KOPT-K1 (cell line): ENCODE results near the gene CMSS1.
A peak's percentile ranks its signal among the peaks of the same experiment; 100 is the strongest.

Experiments used
- H3K27ac ChIP-seq: fragments of 200-600 bp; sonication (generic); 2 replicates; pipeline ENCODE4 v1.5.1; 2016; ENCODE audit warnings: antibody characterized with exemption, mild to moderate bottlenecking, low read depth, low read length; ENCODE audit not compliant: poor library complexity, severe bottlenecking
- H3K36me3 ChIP-seq: fragments of 200-600 bp; sonication (generic); 2 replicates; pipeline ENCODE4 v1.5.1; 2017; ENCODE audit warnings: antibody characterized with exemption, mild to moderate bottlenecking, low read length, moderate library complexity; ENCODE audit not compliant: insufficient read depth
- H3K9me3 ChIP-seq: fragments of 200-600 bp; sonication (generic); 2 replicates; pipeline ENCODE4 v1.5.1; 2017; ENCODE audit warnings: antibody characterized with exemption, low read length, mild to moderate bottlenecking; ENCODE audit not compliant: insufficient read depth, poor library complexity, severe bottlenecking

Gene CMSS1

DNA sequence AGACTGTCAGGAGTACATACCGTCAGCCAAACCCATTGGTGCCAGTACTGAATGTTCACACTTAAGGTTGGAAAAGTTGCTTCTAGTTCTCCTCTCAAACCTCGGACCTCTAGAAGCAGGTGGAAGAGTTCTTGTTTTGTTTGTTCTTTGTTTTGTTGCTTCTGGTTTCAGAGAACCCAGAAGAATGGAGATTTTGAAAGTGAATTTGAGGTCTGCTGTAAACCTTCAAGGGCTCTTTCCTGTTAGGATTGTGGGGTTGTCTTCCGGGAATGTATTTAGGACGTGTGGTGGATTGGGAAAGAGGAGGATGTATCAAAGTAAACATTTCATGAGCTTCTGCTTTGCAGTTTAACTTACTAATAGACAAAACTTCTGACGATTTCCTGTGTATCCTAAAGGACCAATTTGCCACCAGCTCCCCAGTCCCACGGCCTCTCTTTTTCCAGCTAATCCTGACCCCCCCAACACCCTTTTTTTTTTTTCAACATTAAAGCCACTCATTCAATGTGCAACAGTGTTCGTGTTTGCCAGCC is 246.3 kb downstream of the CMSS1 start:
- H3K27ac ChIP-seq, result no peak overlapping the region
- H3K9me3 ChIP-seq, result no peaks in the 10 kb centered on the region
- no peaks in the 10 kb centered on the region for H3K36me3 ChIP-seq

- no peaks in the 10 kb centered on the region for H3K9me3 ChIP-seq
Measured at GRCh38 chr3:100067589-100067988, 249.9 kb downstream of the CMSS1 start.

DNA sequence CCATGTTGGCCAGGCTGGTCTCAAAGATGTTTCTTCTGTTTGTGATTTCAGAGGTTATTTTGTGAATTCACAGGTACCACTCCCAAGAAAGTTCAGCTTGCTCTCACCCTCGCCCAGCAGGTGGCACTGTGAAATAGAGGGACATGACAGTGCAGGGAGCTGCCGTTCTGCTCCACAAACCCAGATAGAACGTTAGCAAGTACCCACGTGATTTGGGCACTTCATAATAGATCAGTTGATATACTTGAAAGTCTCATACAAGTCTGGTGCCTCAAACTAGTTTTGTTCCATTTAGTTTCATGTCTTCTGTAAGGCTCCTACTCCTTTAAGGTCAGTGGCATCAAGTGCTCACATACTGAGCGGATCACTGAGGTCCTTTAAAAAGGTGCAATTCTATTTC is 251.2 kb downstream of the CMSS1 start:
- H3K27ac ChIP-seq, result no peak overlapping the region
- no peaks in the 10 kb centered on the region for H3K36me3 ChIP-seq
- no peaks in the 10 kb centered on the region for H3K9me3 ChIP-seq

More at GRCh38 chr3:100067589-100067988, 249.9 kb downstream of the CMSS1 start:
- H3K36me3 ChIP-seq, result no peaks in the 10 kb centered on the region
- no peak overlapping the region for H3K27ac ChIP-seq

- H3K36me3 ChIP-seq, result no peaks in the 10 kb centered on the region
- H3K27ac ChIP-seq, result no peak overlapping the region
- H3K9me3 ChIP-seq, result no peaks in the 10 kb centered on the region
Measured at GRCh38 chr3:100069472-100069871, 251.8 kb downstream of the CMSS1 start.

DNA sequence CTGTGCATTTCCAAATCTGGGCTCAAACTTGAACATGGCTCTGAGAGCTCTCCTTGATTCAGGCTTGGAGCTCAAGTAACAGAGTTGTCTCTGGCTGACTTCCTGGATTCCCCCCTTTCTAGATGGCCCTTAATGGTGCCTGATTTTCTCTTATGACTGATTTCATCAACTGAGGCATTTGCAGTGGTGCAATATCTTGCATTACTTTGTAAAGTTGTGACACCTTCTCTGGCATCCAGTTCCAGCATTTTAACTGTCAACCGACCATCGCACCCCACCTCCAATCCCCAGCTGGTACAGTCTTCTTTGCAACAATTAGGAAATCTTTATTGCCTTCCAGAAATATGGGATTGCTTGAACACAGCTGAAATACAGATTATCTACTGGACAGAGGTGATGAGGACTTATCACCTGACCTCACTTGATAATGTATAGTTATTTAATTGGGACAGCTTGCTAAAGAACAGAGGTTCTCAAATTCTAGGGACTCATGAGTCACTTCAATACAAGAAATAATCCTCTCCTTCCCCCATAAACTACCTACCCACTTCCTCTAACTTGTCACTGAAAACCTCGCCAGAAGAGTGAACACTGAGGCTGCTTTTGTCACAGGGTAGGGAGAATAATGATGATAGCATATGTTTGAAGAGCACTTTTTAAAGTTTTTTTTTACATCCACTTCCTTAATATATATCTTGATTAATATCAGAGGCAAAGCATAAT is 254.8 kb downstream of the CMSS1 start:
- Histone ChIP-seq H3K36me3 (no peaks in the 10 kb centered on the region), H3K9me3 (no peaks in the 10 kb centered on the region), H3K27ac (peak overlapping the region; percentile 46)

DNA sequence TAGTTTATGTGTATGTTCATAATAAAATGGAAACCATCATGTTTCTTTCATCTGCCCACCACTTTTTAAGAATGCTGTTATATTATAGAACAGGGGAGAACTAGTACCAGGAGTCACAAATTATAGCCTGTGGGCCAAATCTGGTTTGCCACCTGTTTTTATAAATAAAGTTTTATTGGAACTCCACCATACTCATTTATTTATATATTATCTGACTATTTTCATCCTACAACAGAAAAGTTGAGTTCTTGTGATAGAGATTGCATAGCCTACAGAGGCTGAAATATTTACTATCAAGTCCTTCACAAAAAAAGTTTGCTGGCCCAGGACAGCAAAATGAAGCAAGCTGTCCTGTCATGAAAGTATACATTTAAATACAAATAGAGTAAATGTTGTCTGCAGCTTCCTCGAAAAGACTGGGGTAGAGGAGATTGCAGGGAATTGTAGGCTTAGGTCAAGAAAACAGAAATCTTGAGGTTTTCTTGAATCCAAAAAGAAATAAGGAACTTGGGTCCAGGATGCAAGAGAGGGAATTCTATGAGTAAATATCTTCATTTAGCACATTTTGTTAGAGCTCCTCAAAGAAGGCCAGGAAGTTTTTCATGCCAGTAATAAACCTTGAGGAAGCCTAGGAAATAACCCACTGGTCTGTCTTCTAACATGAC is 255.5 kb downstream of the CMSS1 start:
- Histone ChIP-seq H3K36me3 (no peaks in the 10 kb centered on the region), H3K27ac (peak overlapping the region; percentile 46), H3K9me3 (no peaks in the 10 kb centered on the region)

- Histone ChIP-seq H3K27ac (peak overlapping the region; percentile 46), H3K36me3 (no peaks in the 10 kb centered on the region), H3K9me3 (no peaks in the 10 kb centered on the region)
Measured at GRCh38 chr3:100073714-100074307, 256.1 kb downstream of the CMSS1 start.

GRCh38 chr3:100075196-100075595 is 257.5 kb downstream of the CMSS1 start:
- no peaks in the 10 kb centered on the region for H3K36me3 ChIP-seq
- H3K9me3 ChIP-seq, result no peaks in the 10 kb centered on the region
- no peak overlapping the region for H3K27ac ChIP-seq

DNA sequence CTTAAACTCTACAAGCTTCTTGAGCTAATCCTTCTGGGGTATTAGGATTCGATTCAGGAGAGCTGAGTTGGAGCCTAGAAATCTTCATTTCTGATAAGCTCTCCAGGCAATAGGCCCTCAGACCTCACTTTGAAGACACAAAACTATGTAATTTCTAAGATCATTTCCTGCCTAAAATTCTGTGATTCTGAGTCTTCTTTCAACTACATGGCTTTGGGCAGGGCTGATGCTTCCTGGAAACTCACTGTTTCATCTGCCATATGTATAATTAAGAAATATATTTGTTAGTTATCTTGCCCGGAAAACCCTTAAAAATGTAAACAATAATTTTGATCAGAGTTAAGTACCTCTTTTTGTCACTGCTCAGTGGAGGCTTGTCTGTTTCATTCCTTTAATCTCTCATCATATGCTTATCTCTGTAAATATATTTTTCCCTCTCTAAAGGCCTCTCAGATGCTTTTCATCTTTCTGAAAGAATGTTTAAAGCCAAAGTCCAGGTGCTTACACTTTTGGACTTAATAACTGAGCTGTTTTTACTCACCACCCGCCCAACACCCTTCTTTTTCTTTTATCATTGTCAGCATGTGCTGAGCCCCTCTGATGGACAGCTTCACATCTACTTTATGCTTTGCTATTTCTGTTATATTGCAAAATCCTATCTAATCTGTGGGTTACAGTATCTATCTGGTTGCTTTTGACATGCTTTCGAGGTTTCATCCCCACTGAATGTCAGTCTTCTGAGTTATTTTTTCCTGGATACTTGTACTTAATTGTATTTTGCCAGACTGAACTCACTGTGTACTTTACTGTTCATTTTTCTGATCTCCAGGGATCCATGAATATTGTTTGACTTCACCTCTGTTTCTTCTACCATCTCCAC is 258.4 kb downstream of the CMSS1 start:
- no peaks in the 10 kb centered on the region for H3K9me3 ChIP-seq
- H3K27ac ChIP-seq, result peak overlapping the region; percentile 3
- no peaks in the 10 kb centered on the region for H3K36me3 ChIP-seq

GRCh38 chr3:100076731-100077529 is 259.3 kb downstream of the CMSS1 start:
- no peak overlapping the region for H3K27ac ChIP-seq
- no peaks in the 10 kb centered on the region for H3K9me3 ChIP-seq
- H3K36me3 ChIP-seq, result no peaks in the 10 kb centered on the region

- Histone ChIP-seq H3K9me3 (no peaks in the 10 kb centered on the region), H3K36me3 (no peaks in the 10 kb centered on the region), H3K27ac (no peak overlapping the region)
Measured at GRCh38 chr3:100079328-100079727, 261.7 kb downstream of the CMSS1 start.

GRCh38 chr3:100080573-100080972 is 262.9 kb downstream of the CMSS1 start:
- no peaks in the 10 kb centered on the region for H3K9me3 ChIP-seq
- H3K27ac ChIP-seq, result no peak overlapping the region
- H3K36me3 ChIP-seq, result no peaks in the 10 kb centered on the region

GRCh38 chr3:100081311-100081710 is 263.6 kb downstream of the CMSS1 start:
- H3K9me3 ChIP-seq, result no peaks in the 10 kb centered on the region
- H3K36me3 ChIP-seq, result no peaks in the 10 kb centered on the region
- H3K27ac ChIP-seq, result no peak overlapping the region
